Osteocyte (in vitro differentiated cells): ENCODE measurements around the gene CDC20B. TPM values are rescaled to one million over a fixed set of nuclear protein-coding genes. Genes with fewer than 3 reads are reported as not detected.
"Not testable (repeated sequence)": the region's sequence is repeated elsewhere in the genome, so short reads cannot be mapped to it uniquely, and the experiment has no call there.

Experiments used
- DNase-seq: peaks from one replicate; pipeline ENCODE4 v3.0.0; 2021; ENCODE audit warnings: mixed read lengths; ENCODE audit not compliant: unreplicated experiment; ENCODE audit errors: extremely low spot score
- H3K27ac Mint-ChIP-seq: one replicate; pipeline ENCODE4 v1.8.0; 2021; ENCODE audit warnings: mild to moderate bottlenecking, mixed read lengths; ENCODE audit not compliant: unreplicated experiment
- H3K27me3 Mint-ChIP-seq: one replicate; pipeline ENCODE4 v1.8.0; 2021; ENCODE audit warnings: mixed read lengths; ENCODE audit not compliant: unreplicated experiment
- H3K36me3 Mint-ChIP-seq: one replicate; pipeline ENCODE4 v1.8.0; 2021; ENCODE audit warnings: mixed read lengths; ENCODE audit not compliant: unreplicated experiment
- H3K4me1 Mint-ChIP-seq: one replicate; pipeline ENCODE4 v1.8.0; 2021; ENCODE audit warnings: mixed read lengths; ENCODE audit not compliant: unreplicated experiment
- H3K4me3 Mint-ChIP-seq: one replicate; pipeline ENCODE4 v1.8.0; 2021; ENCODE audit warnings: mild to moderate bottlenecking, moderate library complexity, mixed read lengths; ENCODE audit not compliant: unreplicated experiment
- H3K9me3 Mint-ChIP-seq: one replicate; pipeline ENCODE4 v1.8.0; 2021; ENCODE audit warnings: mixed read lengths; ENCODE audit not compliant: unreplicated experiment
- total RNA-seq: library from RNA; stranded (reverse); gene quantifications from 2 replicates; pipeline ENCODE4 v1.2.1, GENCODE V29; 2021
- TF ChIP-seq, protein P1 (sequence below): fragments of 200-600 bp; sonication (generic); IDR thresholded peaks from 2 replicates; pipeline ENCODE4 v1.5.0; 2021; ENCODE audit warnings: antibody characterized with exemption, mild to moderate bottlenecking, moderate library complexity

CDC20B gene
- total RNA-seq, 1 donor from 2014 or later = not detected

DNA sequence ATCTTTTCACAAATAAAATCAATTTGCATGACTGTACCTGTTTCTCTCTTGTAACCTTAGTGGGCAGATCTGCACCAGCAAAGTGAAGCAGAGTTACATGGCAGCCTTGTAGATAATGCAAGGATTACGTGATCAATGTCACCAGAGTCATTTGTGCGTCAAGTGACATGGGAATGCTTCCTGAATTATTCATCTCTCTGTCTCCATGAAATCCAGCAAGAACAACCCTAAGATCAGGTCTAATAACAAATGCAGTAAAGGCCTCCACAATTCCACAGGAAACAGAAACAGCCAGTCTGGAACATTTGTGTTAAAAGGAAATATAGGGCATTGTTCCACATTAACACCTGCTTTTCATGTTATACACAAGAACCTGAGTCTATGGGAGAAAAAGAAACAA, 62.8 kb downstream of the CDC20B start:
- Mint-ChIP-seq H3K27me3 (peaks cover 29% of the 10 kb centered on the region), H3K9me3 (no peaks in the 10 kb centered on the region), H3K36me3 (no peaks in the 10 kb centered on the region), H3K4me1 (no peaks in the 10 kb centered on the region), H3K4me3 (no peak overlapping the region), H3K27ac (no peak overlapping the region)
- DNase-seq = no peak
- TF ChIP-seq, protein P1, sequence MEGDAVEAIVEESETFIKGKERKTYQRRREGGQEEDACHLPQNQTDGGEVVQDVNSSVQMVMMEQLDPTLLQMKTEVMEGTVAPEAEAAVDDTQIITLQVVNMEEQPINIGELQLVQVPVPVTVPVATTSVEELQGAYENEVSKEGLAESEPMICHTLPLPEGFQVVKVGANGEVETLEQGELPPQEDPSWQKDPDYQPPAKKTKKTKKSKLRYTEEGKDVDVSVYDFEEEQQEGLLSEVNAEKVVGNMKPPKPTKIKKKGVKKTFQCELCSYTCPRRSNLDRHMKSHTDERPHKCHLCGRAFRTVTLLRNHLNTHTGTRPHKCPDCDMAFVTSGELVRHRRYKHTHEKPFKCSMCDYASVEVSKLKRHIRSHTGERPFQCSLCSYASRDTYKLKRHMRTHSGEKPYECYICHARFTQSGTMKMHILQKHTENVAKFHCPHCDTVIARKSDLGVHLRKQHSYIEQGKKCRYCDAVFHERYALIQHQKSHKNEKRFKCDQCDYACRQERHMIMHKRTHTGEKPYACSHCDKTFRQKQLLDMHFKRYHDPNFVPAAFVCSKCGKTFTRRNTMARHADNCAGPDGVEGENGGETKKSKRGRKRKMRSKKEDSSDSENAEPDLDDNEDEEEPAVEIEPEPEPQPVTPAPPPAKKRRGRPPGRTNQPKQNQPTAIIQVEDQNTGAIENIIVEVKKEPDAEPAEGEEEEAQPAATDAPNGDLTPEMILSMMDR = no peak

DNA sequence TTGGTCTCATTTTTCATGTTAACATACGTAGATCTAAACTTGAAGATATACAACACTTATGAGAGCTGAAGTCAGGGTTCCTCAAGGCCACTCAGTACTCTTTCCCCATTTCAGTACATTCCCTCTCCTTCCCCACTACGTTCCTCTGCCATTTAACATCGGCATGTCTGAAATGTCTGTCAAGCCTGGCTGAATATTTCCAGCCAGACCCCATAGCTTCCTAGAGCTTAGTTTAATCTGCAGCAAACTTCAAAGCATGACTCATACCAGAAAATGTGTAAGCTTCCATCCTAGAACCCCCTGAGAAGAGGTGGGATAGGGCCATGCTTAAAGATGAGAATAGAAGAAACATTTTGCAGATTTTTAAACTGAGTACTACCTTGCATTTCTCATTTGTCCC, 64.3 kb downstream of the CDC20B start:
- peaks cover 16% of the 10 kb centered on the region for H3K27me3 Mint-ChIP-seq
- TF ChIP-seq, protein P1 = no peak
- H3K9me3 Mint-ChIP-seq = no peaks in the 10 kb centered on the region
- H3K36me3 Mint-ChIP-seq = no peaks in the 10 kb centered on the region
- no peak overlapping the region for H3K4me3 Mint-ChIP-seq
- no peak overlapping the region for H3K27ac Mint-ChIP-seq
- no peak for DNase-seq
- H3K4me1 Mint-ChIP-seq = no peaks in the 10 kb centered on the region

DNA sequence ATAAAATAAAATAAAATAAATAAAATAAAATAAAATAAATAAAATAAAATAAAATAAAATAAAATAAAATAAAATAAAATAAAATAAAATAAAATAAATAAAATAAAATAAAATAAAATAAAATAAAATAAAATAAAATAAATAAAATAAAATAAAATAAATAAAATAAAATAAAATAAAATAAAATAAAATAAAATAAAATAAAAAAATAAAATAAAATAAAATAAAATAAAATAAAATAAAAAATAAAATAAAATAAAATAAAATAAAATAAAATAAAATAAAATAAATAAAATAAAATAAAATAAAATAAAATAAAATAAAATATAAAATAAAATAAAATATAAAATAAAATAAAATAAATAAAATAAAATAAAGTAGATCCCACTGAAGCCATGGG, 67.0 kb downstream of the CDC20B start:
- not testable (repeated sequence) for H3K4me1 Mint-ChIP-seq, H3K27me3 Mint-ChIP-seq, H3K4me3 Mint-ChIP-seq, H3K27ac Mint-ChIP-seq, DNase-seq, H3K36me3 Mint-ChIP-seq, H3K9me3 Mint-ChIP-seq

DNA sequence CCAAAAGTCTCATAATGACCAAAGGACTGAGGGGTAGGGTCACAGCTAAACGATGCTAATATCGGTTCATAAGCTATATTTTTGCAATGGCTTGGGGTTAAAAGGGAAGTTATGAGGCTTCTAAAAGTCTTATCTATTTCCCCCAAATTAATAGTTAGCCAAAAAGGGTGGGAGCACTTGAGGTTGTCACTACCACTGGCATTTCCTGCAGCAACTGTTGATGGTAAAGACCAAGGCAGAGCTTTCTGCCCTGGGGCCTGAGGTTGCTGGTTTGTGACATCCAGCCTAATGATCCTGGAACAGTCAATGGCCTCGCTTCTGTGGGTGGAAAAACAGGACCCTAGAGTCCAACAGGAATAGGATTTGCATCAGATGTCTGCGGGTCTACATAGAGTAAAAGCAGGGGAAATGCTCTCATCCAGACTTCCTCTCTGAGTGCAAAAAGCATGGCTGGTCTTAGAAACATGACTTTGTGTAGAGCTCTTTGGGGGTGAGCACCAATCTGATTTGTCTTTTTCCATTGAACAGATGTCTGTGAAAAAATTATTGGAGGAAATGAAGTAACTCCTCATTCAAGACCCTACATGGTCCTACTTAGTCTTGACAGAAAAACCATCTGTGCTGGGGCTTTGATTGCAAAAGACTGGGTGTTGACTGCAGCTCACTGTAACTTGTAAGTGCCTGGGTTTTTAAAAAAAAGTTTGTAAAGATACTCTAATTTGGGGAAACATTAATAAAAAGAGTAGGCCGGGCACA, 67.9 kb downstream of the CDC20B start:
- Mint-ChIP-seq H3K4me1 (no peaks in the 10 kb centered on the region), H3K36me3 (no peaks in the 10 kb centered on the region), H3K4me3 (no peak overlapping the region), H3K9me3 (peaks cover 4% of the 10 kb centered on the region), H3K27ac (no peak overlapping the region), H3K27me3 (peaks cover 9% of the 10 kb centered on the region)
- DNase-seq = no peak
- TF ChIP-seq, protein P1 = no peak

DNA sequence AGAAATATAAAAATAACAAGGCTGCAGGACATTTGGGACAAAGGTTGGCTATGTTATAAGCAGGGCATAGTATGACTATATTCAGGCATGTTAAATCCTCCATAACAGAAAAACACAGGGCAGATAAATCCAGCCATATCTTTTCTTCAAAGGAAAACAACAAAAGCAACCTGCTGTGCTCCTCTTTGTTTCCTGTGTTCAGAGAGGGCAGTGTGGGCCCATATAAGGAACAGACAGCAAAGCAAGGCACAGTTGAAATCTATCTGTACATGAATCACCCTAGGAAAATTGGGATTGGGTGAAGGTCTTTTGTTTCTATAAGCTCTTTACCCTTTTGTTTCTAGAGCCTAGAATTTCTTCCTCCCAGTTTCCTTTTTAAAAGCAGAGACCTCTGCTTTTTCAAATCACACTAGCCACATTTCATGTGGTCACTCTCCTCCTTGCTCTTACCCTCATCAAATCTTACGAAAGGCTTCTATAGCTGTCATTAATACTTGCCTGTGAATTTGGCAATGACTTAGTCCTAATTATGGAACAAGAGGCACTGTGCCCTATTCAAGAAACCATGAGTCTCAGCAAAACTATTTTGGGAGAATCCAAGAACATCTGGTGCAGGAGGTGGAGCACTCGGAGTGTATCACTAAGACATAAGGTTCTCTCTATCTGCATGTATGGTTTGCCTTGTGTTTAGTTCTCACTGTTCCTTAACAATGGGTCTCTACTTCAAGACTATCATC, 68.8 kb downstream of the CDC20B start:
- Mint-ChIP-seq H3K4me1 (no peaks in the 10 kb centered on the region), H3K36me3 (no peaks in the 10 kb centered on the region), H3K4me3 (no peak overlapping the region), H3K27ac (no peak overlapping the region), H3K27me3 (peaks cover 17% of the 10 kb centered on the region), H3K9me3 (peaks cover 4% of the 10 kb centered on the region)
- no peak for DNase-seq
- TF ChIP-seq, protein P1 = no peak
